LoVo (cell line): Measurements from ENCODE around the gene CFB.
A peak's percentile ranks its signal among the peaks of the same experiment; 100 is the strongest.
"Not testable (repeated sequence)": the region's sequence is repeated elsewhere in the genome, so short reads cannot be mapped to it uniquely, and the experiment has no call there.

Experiments used
- DNase-seq: peaks from one replicate; pipeline ENCODE4 v3.0.0-alpha.2; 2016; ENCODE audit warnings: low spot score

The CFB gene

DNA sequence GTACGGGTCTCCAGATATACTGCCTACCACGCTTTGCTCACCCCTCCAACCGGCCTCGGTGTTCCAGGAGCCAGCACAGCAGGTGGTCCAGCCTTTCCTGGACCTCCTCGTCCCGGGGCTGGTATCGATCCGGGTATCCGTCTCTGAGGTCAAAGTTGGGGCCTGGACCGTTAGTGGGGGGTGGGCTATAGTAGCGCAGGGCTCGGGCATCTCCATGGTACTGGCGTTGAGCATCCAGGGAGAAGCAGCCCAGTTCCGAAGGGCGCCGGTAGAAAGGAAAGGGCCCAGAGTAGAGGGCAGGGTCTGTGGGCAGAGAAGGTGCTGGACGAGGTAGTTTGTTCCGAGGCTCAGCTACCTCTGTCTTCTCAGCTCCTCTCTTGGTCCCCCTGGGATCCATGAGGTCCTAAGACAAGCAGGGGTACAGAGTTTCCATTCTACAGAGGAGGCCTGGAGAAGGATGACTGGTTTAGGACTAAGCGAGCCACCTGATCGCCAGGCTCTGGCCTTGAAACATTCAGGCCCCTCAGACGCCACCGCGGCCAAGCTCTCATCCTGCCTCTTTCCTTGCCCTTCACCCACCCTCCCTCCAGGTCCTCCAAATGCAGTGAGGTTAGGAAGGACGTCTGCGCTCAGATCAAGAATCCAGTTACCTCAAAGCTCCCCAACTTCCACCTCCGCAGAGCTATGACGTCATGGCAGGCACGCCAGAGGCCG, 25.5 kb downstream of the CFB start:
- no peak for DNase-seq

DNA sequence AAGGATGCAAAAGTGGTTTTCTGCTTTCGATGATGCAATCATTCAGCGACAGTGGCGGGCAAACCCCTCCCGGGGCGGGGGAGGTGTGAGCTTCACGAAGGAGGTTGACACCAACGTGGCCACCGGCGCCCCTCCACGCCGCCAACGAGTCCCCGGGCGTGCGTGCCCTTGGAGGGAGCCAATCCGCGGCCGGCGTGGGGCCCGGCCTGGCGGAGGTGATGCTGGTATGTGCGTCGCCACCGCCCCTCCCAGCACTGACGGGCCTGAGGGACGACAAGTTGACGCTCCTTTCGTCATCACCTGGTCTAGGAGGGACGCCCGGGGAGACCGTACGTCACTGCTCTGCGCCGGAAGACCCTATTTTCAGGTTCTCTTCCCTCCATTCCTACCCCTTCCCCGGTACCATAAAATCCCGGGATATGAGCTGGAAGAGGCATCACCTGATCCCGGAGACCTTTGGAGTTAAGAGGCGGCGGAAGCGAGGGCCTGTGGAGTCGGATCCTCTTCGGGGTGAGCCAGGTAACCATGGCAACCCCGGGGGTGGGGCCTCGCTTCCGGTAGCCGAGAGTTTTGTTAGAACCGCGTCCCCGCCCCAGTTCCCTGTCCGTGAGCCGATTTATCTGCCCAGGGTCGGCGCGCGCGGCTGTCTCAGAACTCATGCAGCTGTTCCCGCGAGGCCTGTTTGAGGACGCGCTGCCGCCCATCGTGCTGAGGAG, 26.3 kb downstream of the CFB start, which contains the start of gene DXO:
DXO (minus strand) TSS at position 146 of the 716 bp plus-strand sequence. CDS start 463 bp downstream, outside the sequence.
- peak; percentile 97 for DNase-seq

DNA sequence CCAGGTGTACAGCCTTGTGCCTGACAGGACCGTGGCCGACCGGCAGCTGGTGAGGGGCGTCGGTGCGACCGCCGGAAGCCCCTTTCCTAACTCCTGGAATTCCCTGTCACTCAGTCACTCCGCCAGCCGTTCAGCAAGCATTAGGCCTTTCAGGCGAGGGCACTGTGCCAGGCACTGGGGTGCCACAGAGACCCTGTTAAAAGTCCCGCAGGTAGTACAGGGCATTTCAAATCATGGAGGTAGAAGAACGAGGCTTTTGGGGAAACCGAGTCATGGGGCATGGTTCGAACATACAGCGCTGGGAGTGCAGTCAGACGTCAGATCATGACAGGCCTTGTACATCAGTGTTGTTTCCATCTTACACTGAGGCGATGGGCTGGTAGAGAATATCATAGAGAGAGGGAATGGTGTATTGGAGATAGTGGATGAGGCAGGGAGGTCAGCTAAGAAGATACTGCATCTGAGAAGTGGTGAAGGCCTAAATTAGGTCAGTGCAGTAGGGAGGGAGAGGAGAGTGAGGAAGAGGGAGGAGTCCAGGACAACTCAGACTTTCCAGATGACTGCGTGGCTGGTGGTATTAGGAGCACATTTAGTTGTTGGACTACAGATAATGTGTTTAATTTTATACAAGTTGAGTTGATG, 26.9 kb downstream of the CFB start:
- no peak for DNase-seq

DNA sequence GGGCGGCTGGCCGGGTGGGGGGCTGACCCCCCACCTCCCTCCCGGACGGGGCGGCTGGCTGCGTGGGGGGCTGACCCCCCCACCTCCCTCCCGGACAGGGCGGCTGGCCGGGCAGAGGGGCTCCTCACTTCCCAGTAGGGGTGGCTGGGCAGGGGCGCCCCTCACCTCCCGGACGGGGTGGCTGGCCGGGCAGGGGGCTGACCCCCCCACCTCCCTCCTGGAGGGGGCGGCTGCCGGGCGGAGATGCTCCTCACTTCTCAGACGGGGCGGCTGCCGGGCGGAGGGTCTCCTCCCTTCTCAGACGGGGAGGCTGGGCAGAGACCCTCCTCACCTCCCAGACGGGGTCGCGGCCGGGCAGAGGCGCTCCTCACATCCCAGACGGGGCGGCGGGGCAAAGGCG, 30.2 kb downstream of the CFB start:
- not testable (repeated sequence) for DNase-seq

DNA sequence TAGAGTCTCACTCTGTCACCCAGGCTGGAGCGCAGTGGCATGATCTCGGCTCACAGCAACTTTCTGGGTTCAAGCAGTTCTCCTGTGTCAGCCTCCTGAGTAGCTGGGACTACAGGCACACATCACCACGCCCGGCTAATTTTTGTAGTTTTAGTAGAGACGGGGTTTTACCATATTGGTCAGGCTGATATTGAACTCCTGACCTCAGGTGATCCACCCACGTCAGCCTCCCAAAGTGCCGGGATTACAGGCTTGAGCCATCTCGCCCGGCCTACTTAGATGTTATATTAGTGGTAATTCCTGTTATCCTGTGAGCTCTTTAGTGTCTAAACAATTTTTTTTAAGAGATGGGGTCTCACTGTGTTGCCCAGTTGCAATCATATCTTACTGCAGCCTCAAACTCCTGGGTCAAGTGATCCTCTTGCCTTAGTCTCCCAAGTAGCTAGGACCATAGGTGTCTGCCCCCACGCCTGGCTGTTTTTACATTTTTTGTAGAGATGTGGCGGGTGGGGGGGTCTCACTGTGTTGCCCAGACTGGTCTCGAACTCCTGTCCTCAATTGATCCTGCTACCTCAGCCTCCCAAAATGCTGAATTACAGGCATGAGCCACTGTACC, 32.0 kb downstream of the CFB start:
- no peak for DNase-seq

GRCh38 chr6:31978831-31979230, 32.9 kb downstream of the CFB start:
- DNase-seq, result no peak

- DNase-seq, result no peak
Observed at GRCh38 chr6:31979238-31979898, 33.5 kb downstream of the CFB start.

GRCh38 chr6:31980195-31980876, 34.4 kb downstream of the CFB start:
- DNase-seq, result not testable (repeated sequence)

GRCh38 chr6:31980998-31981397, 35.1 kb downstream of the CFB start:
- not testable (repeated sequence) for DNase-seq

DNA sequence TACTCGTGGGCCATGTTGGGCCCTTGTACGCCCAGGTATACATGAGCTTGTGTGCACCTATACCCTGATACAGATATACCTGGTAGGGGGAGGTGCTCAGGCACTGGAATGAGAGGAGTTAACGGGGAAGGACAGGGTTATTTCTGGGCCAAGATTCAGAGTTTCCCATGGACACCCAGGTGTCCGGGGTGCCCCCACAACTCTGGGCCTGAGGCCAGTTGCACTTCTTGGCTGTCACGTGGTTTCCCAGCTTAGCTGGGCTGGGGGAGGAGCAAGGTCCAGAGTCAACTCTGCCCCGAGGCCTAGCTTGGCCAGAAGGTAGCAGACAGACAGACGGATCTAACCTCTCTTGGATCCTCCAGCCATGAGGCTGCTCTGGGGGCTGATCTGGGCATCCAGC, 35.8 kb downstream of the CFB start, which contains the start of gene C4A:
C4A (plus strand) TSS at position 314 of the 400 bp plus-strand sequence; CDS start at position 365, 51 bp downstream.
- not testable (repeated sequence) for DNase-seq

- DNase-seq, result not testable (repeated sequence)
Observed at GRCh38 chr6:31989363-31989762, 43.5 kb downstream of the CFB start.

- not testable (repeated sequence) for DNase-seq
Observed at GRCh38 chr6:31994421-31994820, 48.5 kb downstream of the CFB start.

DNA sequence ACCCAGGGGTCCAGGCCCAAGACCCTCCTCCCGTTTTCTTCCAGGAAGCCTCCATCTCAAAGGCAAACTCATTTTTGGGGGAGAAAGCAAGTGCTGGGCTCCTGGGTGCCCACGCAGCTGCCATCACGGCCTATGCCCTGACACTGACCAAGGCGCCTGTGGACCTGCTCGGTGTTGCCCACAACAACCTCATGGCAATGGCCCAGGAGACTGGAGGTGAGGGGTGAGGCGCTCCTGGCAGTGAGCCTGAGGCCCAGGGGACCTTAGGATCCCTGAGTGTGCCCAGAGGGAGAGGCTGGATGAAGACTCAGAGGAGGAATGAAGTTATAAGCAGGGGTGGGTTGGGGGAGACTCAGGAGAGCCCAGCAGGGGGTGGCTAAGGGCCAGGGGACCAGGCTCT, 50.5 kb downstream of the CFB start:
- DNase-seq, result not testable (repeated sequence)
